AG04449 (cell line): ENCODE results near the gene LRP1B.

Source experiments
- CTCF ChIA-PET: fragments of 350-600 bp; formaldehyde crosslinking; extraction: SDS; loops from one replicate; lab custom pipeline; 2021; ENCODE audit warnings: antibody characterized with exemption; lab: Yijun Ruan, JAX
- POLR2A ChIA-PET: fragments of 400-600, 350-600 bp; formaldehyde crosslinking; extraction: SDS; loops from one replicate; lab custom pipeline; 2020; ENCODE audit warnings: antibody characterized with exemption, inconsistent platforms; lab: Yijun Ruan, JAX
- DNase-seq: peaks from one replicate; pipeline ENCODE4 v3.0.0-alpha.2; 2010; ENCODE audit warnings: low read depth, low spot score
- H3K4me3 ChIP-seq: 2 replicates; pipeline ENCODE4 v1.5.1; 2011; ENCODE audit warnings: low read depth, mild to moderate bottlenecking, control low read depth, low read length
- CTCF ChIP-seq: IDR thresholded peaks from one replicate; pipeline ENCODE4 v1.5.1; 2011; ENCODE audit warnings: mild to moderate bottlenecking, moderate library complexity, low read length, control low read depth, inconsistent platforms; ENCODE audit not compliant: insufficient read depth; ENCODE audit errors: missing control alignments

The LRP1B gene

GRCh38 chr2:141482697-141483096 lies 648.1 kb downstream of the LRP1B start:
- ChIA-PET POLR2A (no interaction called here), CTCF (no interaction called here)
- no peak for TF ChIP-seq CTCF
- no peak overlapping the region for H3K4me3 ChIP-seq
- no peak for DNase-seq

GRCh38 chr2:141475801-141476200 lies 655.0 kb downstream of the LRP1B start:
- ChIA-PET CTCF (no interaction called here), POLR2A (no interaction called here)
- TF ChIP-seq CTCF, result no peak
- no peak overlapping the region for H3K4me3 ChIP-seq
- DNase-seq, result no peak

- CTCF ChIA-PET, result interaction anchor here (0.9 kb wide), 1 partner anchor 10 kb away, joined by 3 read pairs; no protein-coding TSS in a partner anchor
Observed at GRCh38 chr2:141468761-141469160, 662.1 kb downstream of the LRP1B start.

GRCh38 chr2:141467331-141467730 lies 663.5 kb downstream of the LRP1B start:
- CTCF ChIA-PET, result no interaction called here
- DNase-seq, result no peak
- H3K4me3 ChIP-seq, result no peak overlapping the region
- POLR2A ChIA-PET, result no interaction called here
- no peak for TF ChIP-seq CTCF

More at GRCh38 chr2:141468761-141469160, 662.1 kb downstream of the LRP1B start:
- DNase-seq, result no peak
- TF ChIP-seq CTCF, result no peak
- no peak overlapping the region for H3K4me3 ChIP-seq
- POLR2A ChIA-PET, result no interaction called here

GRCh38 chr2:141464995-141465394 lies 665.8 kb downstream of the LRP1B start:
- ChIA-PET CTCF (no interaction called here), POLR2A (no interaction called here)
- no peak for TF ChIP-seq CTCF
- DNase-seq, result no peak
- no peak overlapping the region for H3K4me3 ChIP-seq

- DNase-seq, result no peak
- ChIA-PET POLR2A (no interaction called here), CTCF (no interaction called here)
- no peak for TF ChIP-seq CTCF
- no peak overlapping the region for H3K4me3 ChIP-seq
Observed at GRCh38 chr2:141458351-141458750, 672.5 kb downstream of the LRP1B start.

GRCh38 chr2:141455877-141456276 lies 674.9 kb downstream of the LRP1B start:
- no peak for TF ChIP-seq CTCF
- no peak for DNase-seq
- H3K4me3 ChIP-seq, result no peak overlapping the region
- ChIA-PET POLR2A (no interaction called here), CTCF (no interaction called here)
